ENCODE measurements around the gene DGKD. TPM values are rescaled to one million over a fixed set of nuclear protein-coding genes. Genes with fewer than 3 reads are reported as not detected.

The DGKD gene
- polyA plus RNA-seq, 3 donors = 14.5 to 67.5 (median 16.6) TPM

- Mint-ChIP-seq H3K27ac (peak overlapping the region in 1 of 7 donors; percentile 10), H3K4me3 (no peak overlapping the region), H3K9me3 (peaks cover 13 to 22% (median 20%) of the 10 kb centered on the region in 7 donors), H3K27me3 (ENCODE audit: low read depth in 3 of 3) (no peaks in the 10 kb centered on the region), H3K36me3 (peaks cover 65 to 78% of the 10 kb centered on the region in 2 donors), H3K4me1 (peaks cover 2% of the 10 kb centered on the region)
- H3K27me3 ChIP-seq (ENCODE audit: control insufficient read depth in 2 of 2, insufficient read depth in 2 of 2, low read length in 2 of 2) = no peaks in the 10 kb centered on the region
- intact Hi-C loops (cut with micrococcal nuclease) = no loop called here
- peaks cover 72% of the 10 kb centered on the region for H4K20me1 ChIP-seq (ENCODE audit: insufficient read depth, low read length)
- H2AFZ ChIP-seq (ENCODE audit: insufficient read depth, low read depth, low read length, poor library complexity, severe bottlenecking) = no peak overlapping the region
- peaks cover 72% of the 10 kb centered on the region for H3K79me2 ChIP-seq (ENCODE audit: insufficient read depth, low read length)
- H3K36me3 ChIP-seq (replicated peaks in 1 of 2; ENCODE audit: control insufficient read depth in 1 of 2, insufficient read depth in 2 of 2, low read length in 2 of 2) = peaks cover 47 to 96% of the 10 kb centered on the region in 2 donors
- no peaks in the 10 kb centered on the region for H3K4me1 ChIP-seq (ENCODE audit: control insufficient read depth in 1 of 2, insufficient read depth in 2 of 2, low read length in 2 of 2)
- H3K9ac ChIP-seq (ENCODE audit: insufficient read depth, low read length, poor library complexity, severe bottlenecking) = no peak overlapping the region
- WGBS (ENCODE audit: insufficient coverage) = no CpG with 5 or more reads among the region's 2 CpGs
- H3K27ac ChIP-seq (ENCODE audit: low read depth in 1 of 2, low read length in 2 of 2) = no peak overlapping the region
- no peak for DNase-seq
- TF ChIP-seq CTCF (IDR thresholded peaks at IDR 0.05) = no peak
- H3K4me2 ChIP-seq (replicated peaks; ENCODE audit: extremely low read depth, low read length, poor library complexity, severe bottlenecking) = no peak overlapping the region
- H3K9me3 ChIP-seq (replicated peaks in 1 of 2; ENCODE audit: control insufficient read depth in 1 of 2, insufficient read depth in 1 of 2, low read length in 2 of 2) = peaks cover 4 to 20% of the 10 kb centered on the region in 2 donors
- no peak overlapping the region for H3K4me3 ChIP-seq (replicated peaks in 1 of 3; ENCODE audit: low read depth in 2 of 3, low read length in 3 of 3)
Measured at GRCh38 chr2:233406865-233407264, 52.6 kb downstream of the DGKD start.

- H3K27ac Mint-ChIP-seq = peak overlapping the region in 3 of 7 donors; percentile 26 to 70 (median 44)
- TF ChIP-seq CTCF (IDR thresholded peaks at IDR 0.05) = no peak
- Histone ChIP-seq H4K20me1 (ENCODE audit: insufficient read depth, low read length) (peaks cover 67% of the 10 kb centered on the region), H3K79me2 (ENCODE audit: insufficient read depth, low read length) (peaks cover 72% of the 10 kb centered on the region), H3K4me2 (replicated peaks; ENCODE audit: extremely low read depth, low read length, poor library complexity, severe bottlenecking) (no peak overlapping the region), H2AFZ (ENCODE audit: insufficient read depth, low read depth, low read length, poor library complexity, severe bottlenecking) (no peak overlapping the region), H3K4me1 (ENCODE audit: control insufficient read depth in 1 of 2, insufficient read depth in 2 of 2, low read length in 2 of 2) (no peaks in the 10 kb centered on the region), H3K27ac (ENCODE audit: low read depth in 1 of 2, low read length in 2 of 2) (no peak overlapping the region), H3K9me3 (replicated peaks in 1 of 2; ENCODE audit: control insufficient read depth in 1 of 2, insufficient read depth in 1 of 2, low read length in 2 of 2) (peaks cover 4 to 26% of the 10 kb centered on the region in 2 donors), H3K9ac (ENCODE audit: insufficient read depth, low read length, poor library complexity, severe bottlenecking) (no peak overlapping the region), H3K36me3 (replicated peaks in 1 of 2; ENCODE audit: control insufficient read depth in 1 of 2, insufficient read depth in 2 of 2, low read length in 2 of 2) (peaks cover 41 to 94% of the 10 kb centered on the region in 2 donors), H3K4me3 (replicated peaks in 1 of 3; ENCODE audit: low read depth in 2 of 3, low read length in 3 of 3) (no peak overlapping the region), H3K27me3 (ENCODE audit: control insufficient read depth in 2 of 2, insufficient read depth in 2 of 2, low read length in 2 of 2) (no peaks in the 10 kb centered on the region)
- intact Hi-C loops (cut with micrococcal nuclease) = no loop called here
- peaks cover 64 to 83% of the 10 kb centered on the region in 2 donors for H3K36me3 Mint-ChIP-seq
- no peaks in the 10 kb centered on the region for H3K27me3 Mint-ChIP-seq (ENCODE audit: low read depth in 3 of 3)
- no peak overlapping the region for H3K4me3 Mint-ChIP-seq
- H3K9me3 Mint-ChIP-seq = peaks cover 13 to 23% (median 20%) of the 10 kb centered on the region in 7 donors
- 97% methylated on average over 4 of the region's 8 CpGs for WGBS (ENCODE audit: insufficient coverage)
- H3K4me1 Mint-ChIP-seq = peaks cover 2% of the 10 kb centered on the region
- no peak for DNase-seq
Measured at GRCh38 chr2:233407771-233408181, 53.5 kb downstream of the DGKD start.
